HFFc6 (cell line): ENCODE results near the gene CAB39L. TPM values are rescaled to one million over a fixed set of nuclear protein-coding genes. Genes with fewer than 3 reads are reported as not detected.
A peak's percentile ranks its signal among the peaks of the same experiment; 100 is the strongest.

ENCODE experiments used
- DNase-seq: peaks from one replicate; pipeline ENCODE4 v3.0.0-alpha.2; 2018
- H3K27ac Mint-ChIP-seq: 2 replicates; pipeline ENCODE4 v1.8.0; 2020; ENCODE audit warnings: mild to moderate bottlenecking, mixed read lengths
- H3K27me3 Mint-ChIP-seq: 2 replicates; pipeline ENCODE4 v1.8.0; 2021; ENCODE audit warnings: mild to moderate bottlenecking, moderate library complexity, mixed read lengths; ENCODE audit not compliant: insufficient read depth
- H3K36me3 Mint-ChIP-seq: 2 replicates; pipeline ENCODE4 v1.8.0; 2021; ENCODE audit warnings: low read depth, mixed read lengths
- H3K4me1 Mint-ChIP-seq: 2 replicates; pipeline ENCODE4 v1.8.0; 2020; ENCODE audit warnings: low read depth, mixed read lengths
- H3K4me3 Mint-ChIP-seq: 2 replicates; pipeline ENCODE4 v1.8.0; 2020; ENCODE audit warnings: mild to moderate bottlenecking, moderate library complexity, mixed read lengths
- H3K9me3 Mint-ChIP-seq: 2 replicates; pipeline ENCODE4 v1.8.0; 2020; ENCODE audit warnings: mild to moderate bottlenecking, mixed read lengths
- CTCF ChIP-seq: fragments of 200-600 bp; sonication (generic); IDR thresholded peaks from 2 replicates; pipeline ENCODE4 v1.5.0; 2021; ENCODE audit warnings: antibody characterized with exemption, mild to moderate bottlenecking
- total RNA-seq, 6 experiments: library from RNA; stranded (reverse); fragmentation: NEBNext Ultra II Directional; extraction: Animal tissue kit (Norgen Biotek cat#: 25700); gene quantifications; 2 replicates in 1 of 6; 3 replicates in 5 of 6; pipeline ENCODE4 v1.2.3, GENCODE V29; 2021

Gene CAB39L
- total RNA-seq, 6 experiments from 2014 or later, result 3.7 to 6.9 (median 5.9) TPM

- Mint-ChIP-seq H3K27me3 (no peaks in the 10 kb centered on the region; the same call in 1 of the 2 replicates), H3K4me3 (no peak overlapping the region), H3K4me1 (peaks cover 32% of the 10 kb centered on the region), H3K9me3 (peaks cover 21% of the 10 kb centered on the region), H3K27ac (no peak overlapping the region), H3K36me3 (peaks cover 23% of the 10 kb centered on the region)
- no peak for TF ChIP-seq CTCF
- DNase-seq, result no peak
These were observed 39.7 kb downstream of the CAB39L start for GRCh38 chr13:49403996-49404702.

- no peak for TF ChIP-seq CTCF
- H3K36me3 Mint-ChIP-seq, result peaks cover 19% of the 10 kb centered on the region
- H3K9me3 Mint-ChIP-seq, result peaks cover 21% of the 10 kb centered on the region
- H3K4me3 Mint-ChIP-seq, result peak overlapping the region; percentile 69
- peaks cover 25% of the 10 kb centered on the region for H3K4me1 Mint-ChIP-seq
- no peaks in the 10 kb centered on the region; the same call in 1 of the 2 replicates for H3K27me3 Mint-ChIP-seq
- H3K27ac Mint-ChIP-seq, result peak overlapping the region; percentile 49
- no peak for DNase-seq
These were observed 42.9 kb downstream of the CAB39L start for GRCh38 chr13:49400755-49401659.

- TF ChIP-seq CTCF, result no peak
- H3K4me1 Mint-ChIP-seq, result peaks cover 25% of the 10 kb centered on the region
These were observed 43.9 kb downstream of the CAB39L start for GRCh38 chr13:49399801-49400472.

GRCh38 chr13:49395878-49396380 is 47.9 kb downstream of the CAB39L start:
- H3K27ac Mint-ChIP-seq, result no peak overlapping the region
- H3K27me3 Mint-ChIP-seq, result no peaks in the 10 kb centered on the region
- H3K4me1 Mint-ChIP-seq, result peaks cover 2% of the 10 kb centered on the region
- no peak for TF ChIP-seq CTCF
- no peak for DNase-seq
- H3K9me3 Mint-ChIP-seq, result no peaks in the 10 kb centered on the region
- H3K36me3 Mint-ChIP-seq, result no peaks in the 10 kb centered on the region
- no peak overlapping the region for H3K4me3 Mint-ChIP-seq

More at GRCh38 chr13:49399801-49400472, 43.9 kb downstream of the CAB39L start:
- Mint-ChIP-seq H3K27me3 (no peaks in the 10 kb centered on the region; the same call in 1 of the 2 replicates), H3K36me3 (peaks cover 16% of the 10 kb centered on the region), H3K27ac (no peak overlapping the region), H3K9me3 (peaks cover 14% of the 10 kb centered on the region), H3K4me3 (no peak overlapping the region)
- no peak for DNase-seq

- H3K4me1 Mint-ChIP-seq, result no peaks in the 10 kb centered on the region
These were observed 48.4 kb downstream of the CAB39L start for GRCh38 chr13:49395451-49395865.

More at GRCh38 chr13:49395451-49395865, 48.4 kb downstream of the CAB39L start:
- no peak for TF ChIP-seq CTCF
- Mint-ChIP-seq H3K36me3 (no peaks in the 10 kb centered on the region), H3K9me3 (no peaks in the 10 kb centered on the region), H3K27me3 (no peaks in the 10 kb centered on the region), H3K4me3 (no peak overlapping the region), H3K27ac (no peak overlapping the region)
- DNase-seq, result no peak
